NOMO-1 treated with DMSO at 0.1 percent for 48 hours (cell line): ENCODE data around the gene LTBP3.
"Not testable (repeated sequence)": the region's sequence is repeated elsewhere in the genome, so short reads cannot be mapped to it uniquely, and the experiment has no call there.

Source experiments
- DNase-seq: peaks from one replicate; lab custom pipeline; 2025; ENCODE audit not compliant: unreplicated experiment; lab: John Stamatoyannopoulos, UW

LTBP3 gene

GRCh38 chr11:65572356-65573051 is 14.3 kb upstream of the LTBP3 start, which contains the start of gene FAM89B:
FAM89B (plus strand) TSS chr11:65572538; CDS start chr11:65572670, 132 bp downstream.
- DNase-seq = peak; percentile 83

GRCh38 chr11:65571940-65572339 is 13.8 kb upstream of the LTBP3 start:
- DNase-seq = peak; percentile 26

- no peak for DNase-seq
Measured at GRCh38 chr11:65571420-65571819, 13.3 kb upstream of the LTBP3 start.

- DNase-seq = peak; percentile 97
Measured at GRCh38 chr11:65569973-65570918, 12.1 kb upstream of the LTBP3 start, which contains the start of gene ZNRD2. ZNRD2 (plus strand) TSS chr11:65570477; CDS start chr11:65570492, 15 bp downstream.

GRCh38 chr11:65569164-65569972 is 11.2 kb upstream of the LTBP3 start:
- no peak for DNase-seq

GRCh38 chr11:65565624-65566453 is 7.7 kb upstream of the LTBP3 start:
- peak; percentile 12 for DNase-seq

- not testable (repeated sequence) for DNase-seq
Measured at GRCh38 chr11:65564879-65565559, 6.9 kb upstream of the LTBP3 start.

- DNase-seq = no peak
Measured at GRCh38 chr11:65563601-65564000, 5.4 kb upstream of the LTBP3 start.

GRCh38 chr11:65562788-65563187 is 4.6 kb upstream of the LTBP3 start:
- no peak for DNase-seq

GRCh38 chr11:65562020-65562419 is 3.9 kb upstream of the LTBP3 start:
- DNase-seq = no peak

GRCh38 chr11:65560555-65561418 is 2.6 kb upstream of the LTBP3 start:
- DNase-seq = no peak

- DNase-seq = no peak
Measured at GRCh38 chr11:65559951-65560537, 1.9 kb upstream of the LTBP3 start.

GRCh38 chr11:65559535-65559934 is 1.4 kb upstream of the LTBP3 start:
- no peak for DNase-seq

- DNase-seq = no peak
Measured at GRCh38 chr11:65558930-65559509, 861 bp upstream of the LTBP3 start.

- DNase-seq = no peak
Measured at GRCh38 chr11:65557280-65558001, 718 bp downstream of the LTBP3 start.

- no peak for DNase-seq
Measured at GRCh38 chr11:65556470-65557279, 1.5 kb downstream of the LTBP3 start.
